CD14-positive monocyte (primary cell): ENCODE measurements around the gene PACSIN3. TPM values are rescaled to one million over a fixed set of nuclear protein-coding genes. Genes with fewer than 3 reads are reported as not detected.

ENCODE experiments used
- DNase-seq, 3 donors: peaks; one replicate each; pipeline ENCODE4 v3.0.0-alpha.2; 2011 to 2022
- H2AFZ ChIP-seq: 2 replicates; pipeline ENCODE4 v1.6.0; 2012; ENCODE audit warnings: mild to moderate bottlenecking, low read depth, low read length, inconsistent platforms; ENCODE audit not compliant: insufficient read depth, poor library complexity, severe bottlenecking
- H3K27ac ChIP-seq, 2 donors: 1 replicate in 1 of 2; 2 replicates in 1 of 2; pipeline ENCODE4 v1.5.1; 2012 to 2013; ENCODE audit warnings: low read length in 2 of 2, control low read depth in 1 of 2, inconsistent platforms in 1 of 2, low read depth in 1 of 2, mild to moderate bottlenecking in 1 of 2
- H3K27me3 ChIP-seq, 2 donors: one replicate each; pipeline versions ENCODE4 v1.6.0 to v1.6.1; 2011 to 2013; ENCODE audit warnings: low read length in 2 of 2; ENCODE audit not compliant: control insufficient read depth in 2 of 2, insufficient read depth in 2 of 2
- H3K36me3 ChIP-seq, 2 donors: replicated peaks in 1 of 2; 1 replicate in 1 of 2; 2 replicates in 1 of 2; pipeline versions ENCODE4 v1.5.1 to v1.6.1; 2012 to 2013; ENCODE audit warnings: low read length in 2 of 2, control low read depth in 1 of 2, inconsistent platforms in 1 of 2, mild to moderate bottlenecking in 1 of 2; ENCODE audit not compliant: insufficient read depth in 2 of 2, control insufficient read depth in 1 of 2
- H3K4me1 ChIP-seq, 2 donors: 1 replicate in 1 of 2; 2 replicates in 1 of 2; pipeline versions ENCODE4 v1.5.1 to v1.6.1; 2012 to 2013; ENCODE audit warnings: low read length in 2 of 2, control low read depth in 1 of 2, inconsistent platforms in 1 of 2, mild to moderate bottlenecking in 1 of 2, moderate library complexity in 1 of 2; ENCODE audit not compliant: insufficient read depth in 2 of 2, control insufficient read depth in 1 of 2
- H3K4me2 ChIP-seq: replicated peaks from 2 replicates; pipeline ENCODE3; 2012; ENCODE audit warnings: low read length, moderate library complexity, mild to moderate bottlenecking; ENCODE audit not compliant: poor library complexity, severe bottlenecking; ENCODE audit errors: extremely low read depth
- H3K4me3 ChIP-seq, 3 experiments: fragments of 200-600 bp in 1 of 3; sonication (generic) in 1 of 3; replicated peaks in 1 of 3; 1 replicate in 2 of 3; 2 replicates in 1 of 3; pipeline ENCODE4 v1.5.1; 2011 to 2013; ENCODE audit warnings: low read length in 3 of 3, mild to moderate bottlenecking in 3 of 3, control low read depth in 2 of 3, low read depth in 2 of 3, inconsistent platforms in 1 of 3, moderate library complexity in 1 of 3
- H3K79me2 ChIP-seq: 2 replicates; pipeline ENCODE4 v1.6.0; 2012; ENCODE audit warnings: mild to moderate bottlenecking, control low read depth, inconsistent platforms, low read length, moderate library complexity; ENCODE audit not compliant: insufficient read depth
- H3K9ac ChIP-seq: 2 replicates; pipeline ENCODE4 v1.6.0; 2017; ENCODE audit warnings: low read length, mild to moderate bottlenecking; ENCODE audit not compliant: insufficient read depth, poor library complexity, severe bottlenecking
- H3K9me3 ChIP-seq, 2 donors: replicated peaks in 1 of 2; 1 replicate in 1 of 2; 2 replicates in 1 of 2; pipeline versions ENCODE4 v1.5.1 to v1.6.1; 2012 to 2013; ENCODE audit warnings: low read length in 2 of 2, control low read depth in 1 of 2; ENCODE audit not compliant: control insufficient read depth in 1 of 2, insufficient read depth in 1 of 2
- H4K20me1 ChIP-seq: 2 replicates; pipeline ENCODE4 v1.6.0; 2012; ENCODE audit warnings: mild to moderate bottlenecking, low read length, control low read depth, moderate library complexity; ENCODE audit not compliant: insufficient read depth
- H3K27ac Mint-ChIP-seq, 7 donors: one replicate each; pipeline ENCODE4 v1.8.0; 2020; ENCODE audit warnings: mild to moderate bottlenecking in 7 of 7, mixed read lengths in 7 of 7, moderate library complexity in 6 of 7, inconsistent platforms in 2 of 7
- H3K27me3 Mint-ChIP-seq, 3 donors: one replicate each; pipeline ENCODE4 v1.8.0; 2021 to 2022; ENCODE audit warnings: low read depth in 3 of 3, mild to moderate bottlenecking in 3 of 3, mixed read lengths in 3 of 3, moderate library complexity in 3 of 3, inconsistent platforms in 1 of 3
- H3K36me3 Mint-ChIP-seq, 2 donors: one replicate each; pipeline ENCODE4 v1.8.0; 2020; ENCODE audit warnings: mixed read lengths in 2 of 2, inconsistent platforms in 1 of 2, mild to moderate bottlenecking in 1 of 2
- H3K4me1 Mint-ChIP-seq: one replicate; pipeline ENCODE4 v1.8.0; 2020; ENCODE audit warnings: mild to moderate bottlenecking, mixed read lengths
- H3K4me3 Mint-ChIP-seq, 2 donors: one replicate each; pipeline ENCODE4 v1.8.0; 2020; ENCODE audit warnings: mild to moderate bottlenecking in 2 of 2, mixed read lengths in 2 of 2, moderate library complexity in 1 of 2
- H3K9me3 Mint-ChIP-seq, 7 donors: one replicate each; pipeline ENCODE4 v1.8.0; 2020 to 2022; ENCODE audit warnings: mixed read lengths in 7 of 7, mild to moderate bottlenecking in 6 of 7, moderate library complexity in 6 of 7, inconsistent platforms in 2 of 7
- CTCF ChIP-seq: fragments of 200-600 bp; IDR thresholded peaks from one replicate; pipeline ENCODE4 v1.8.0; 2022; ENCODE audit warnings: antibody characterized with exemption, mild to moderate bottlenecking
- WGBS: methylation state at CpG from one replicate; pipeline ENCODE4 v1.1.5; 2013; ENCODE audit warnings: missing lambda C conversion rate; ENCODE audit not compliant: insufficient coverage; 5-methylcytosine and 5-hydroxymethylcytosine counted together
- intact Hi-C, 2 donors: fragments of 100-400 bp; cut with micrococcal nuclease; formaldehyde crosslinking; loops; one replicate each; pipeline versions ENCODE4 v1.15.0 to v1.15.1; 2023
- polyA plus RNA-seq, 3 donors: library from polyadenylated mRNA; depleted of rRNA in 1 of 3; unstranded in 2 of 3; stranded (reverse) in 1 of 3; fragments of 300-500 nt in 2 of 3; fragments of >200 nt in 1 of 3; fragmentation: Illumina TruSeq in 2 of 3; gene quantifications; 1 replicate in 2 of 3; 2 replicates in 1 of 3; pipeline ENCODE4 v1.2.3, GENCODE V29; 2012 to 2021

The PACSIN3 gene
- polyA plus RNA-seq, 3 donors, result not detected

DNA sequence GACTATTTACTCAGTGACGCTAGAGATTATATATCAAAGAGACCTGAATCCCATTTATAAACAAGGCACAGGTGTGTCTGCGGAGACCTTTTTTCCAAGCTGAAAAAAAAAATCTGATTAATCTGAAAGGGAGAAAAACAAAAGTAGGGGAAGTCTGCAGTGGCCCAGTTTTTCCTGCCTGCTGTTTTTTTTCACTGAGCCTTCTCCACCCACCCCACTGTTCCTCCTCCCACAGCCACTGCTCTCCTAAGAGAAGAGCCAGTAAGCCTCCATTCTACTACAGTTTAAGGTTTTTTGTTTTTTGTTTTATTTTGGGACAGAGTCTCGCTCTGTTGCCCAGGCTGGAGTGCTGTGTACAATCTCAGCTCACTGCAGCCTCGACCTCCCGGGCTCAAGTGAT, 28.0 kb downstream of the PACSIN3 start:
- Histone ChIP-seq H3K27me3 (no peaks in the 10 kb centered on the region), H3K27ac (no peak overlapping the region), H2AFZ (no peak overlapping the region), H3K9me3 (no peaks in the 10 kb centered on the region), H3K4me1 (no peaks in the 10 kb centered on the region), H3K4me2 (no peak overlapping the region), H3K4me3 (no peak overlapping the region), H3K79me2 (no peaks in the 10 kb centered on the region), H3K36me3 (peaks cover 0 to 20% of the 10 kb centered on the region in 2 donors), H3K9ac (no peak overlapping the region), H4K20me1 (peaks cover 23% of the 10 kb centered on the region)
- no CpG with 5 or more reads among the region's 5 CpGs for WGBS
- H3K36me3 Mint-ChIP-seq, result peaks cover 6 to 25% of the 10 kb centered on the region in 2 donors
- no peak for DNase-seq
- H3K27ac Mint-ChIP-seq, result peak overlapping the region in 1 of 7 donors; percentile 57
- peaks cover 3 to 10% (median 4%) of the 10 kb centered on the region in 3 donors for H3K27me3 Mint-ChIP-seq
- no peak overlapping the region for H3K4me3 Mint-ChIP-seq
- no peak for TF ChIP-seq CTCF
- H3K4me1 Mint-ChIP-seq, result peaks cover 6% of the 10 kb centered on the region
- intact Hi-C loops, result no loop called here
- no peaks in the 10 kb centered on the region for H3K9me3 Mint-ChIP-seq

DNA sequence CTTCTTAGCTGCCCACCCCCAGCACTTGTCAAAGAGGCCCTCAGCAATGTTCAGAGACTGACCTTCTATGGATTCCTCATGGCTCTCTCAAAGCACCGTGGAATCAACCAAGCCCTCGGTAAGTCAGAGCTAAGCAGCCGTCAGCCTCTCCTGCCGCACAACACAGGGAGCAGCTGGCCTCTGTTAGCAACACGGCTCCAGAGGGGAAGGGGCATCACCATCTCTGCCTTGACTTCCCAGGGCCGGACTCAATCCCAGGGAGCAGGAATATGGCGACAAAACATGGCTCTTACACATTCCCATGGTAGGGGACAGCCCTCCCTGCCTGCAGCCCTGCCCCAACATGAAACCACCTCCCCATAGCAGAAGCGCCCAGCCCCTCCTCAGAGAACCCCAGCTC, 28.4 kb downstream of the PACSIN3 start:
- TF ChIP-seq CTCF, result no peak
- 85% methylated on average over 7 of the region's 8 CpGs for WGBS
- DNase-seq, result no peak
- Mint-ChIP-seq H3K27me3 (peaks cover 3 to 10% (median 4%) of the 10 kb centered on the region in 3 donors), H3K27ac (no peak overlapping the region), H3K4me1 (peaks cover 10% of the 10 kb centered on the region), H3K9me3 (no peaks in the 10 kb centered on the region), H3K36me3 (peaks cover 6 to 21% of the 10 kb centered on the region in 2 donors), H3K4me3 (no peak overlapping the region)
- Histone ChIP-seq H3K27ac (no peak overlapping the region), H4K20me1 (peaks cover 23% of the 10 kb centered on the region), H3K9ac (no peak overlapping the region), H3K27me3 (no peaks in the 10 kb centered on the region), H3K4me3 (no peak overlapping the region), H2AFZ (no peak overlapping the region), H3K4me2 (no peak overlapping the region), H3K36me3 (peaks cover 0 to 16% of the 10 kb centered on the region in 2 donors), H3K4me1 (peaks cover 0 to 2% of the 10 kb centered on the region in 2 donors), H3K9me3 (no peaks in the 10 kb centered on the region), H3K79me2 (no peaks in the 10 kb centered on the region)
- intact Hi-C loops, result loop anchor here in 1 of 2 donors (2.0 kb wide), 1 partner anchor 269 kb away; no protein-coding TSS in a partner anchor
